GM21381 (cell line): ENCODE data around the gene MAPK10.

ENCODE experiments used
- ATAC-seq: cut with Tn5 transposase; IDR thresholded peaks from one replicate; pipeline ENCODE4 v1.9.1; 2021; ENCODE audit warnings: mild to moderate bottlenecking, moderate library complexity; ENCODE audit not compliant: unreplicated experiment

MAPK10 gene

DNA sequence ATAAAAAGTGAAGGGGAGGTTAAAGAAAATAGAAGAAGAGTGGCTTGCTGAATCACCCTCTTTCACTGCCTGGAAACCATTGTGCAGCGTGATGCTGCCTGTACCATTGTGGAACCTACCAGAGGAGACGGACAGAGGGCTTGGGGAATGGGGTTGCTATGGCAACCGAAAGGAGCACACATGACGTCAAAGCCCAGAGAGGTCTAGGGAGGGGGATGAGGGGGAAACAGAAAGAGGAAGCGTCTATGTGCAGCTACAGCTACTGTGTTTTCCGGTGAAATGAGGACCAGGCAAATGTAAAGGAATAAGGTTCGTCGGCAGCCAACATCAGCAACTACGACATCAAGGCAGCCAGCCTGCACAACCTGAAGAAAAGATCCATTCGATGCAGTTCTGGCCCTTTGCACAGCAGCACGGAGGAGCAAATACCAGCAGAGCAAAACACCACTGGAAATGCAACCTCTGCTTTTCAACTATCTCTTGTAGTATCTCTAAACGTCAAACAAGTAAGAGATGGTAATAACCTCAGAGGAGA, at the start of gene MAPK10:
Gene MAPK10, minus strand, starts transcription at position 110 of the 535 bp plus-strand sequence.
- ATAC-seq: peak; percentile 100

DNA sequence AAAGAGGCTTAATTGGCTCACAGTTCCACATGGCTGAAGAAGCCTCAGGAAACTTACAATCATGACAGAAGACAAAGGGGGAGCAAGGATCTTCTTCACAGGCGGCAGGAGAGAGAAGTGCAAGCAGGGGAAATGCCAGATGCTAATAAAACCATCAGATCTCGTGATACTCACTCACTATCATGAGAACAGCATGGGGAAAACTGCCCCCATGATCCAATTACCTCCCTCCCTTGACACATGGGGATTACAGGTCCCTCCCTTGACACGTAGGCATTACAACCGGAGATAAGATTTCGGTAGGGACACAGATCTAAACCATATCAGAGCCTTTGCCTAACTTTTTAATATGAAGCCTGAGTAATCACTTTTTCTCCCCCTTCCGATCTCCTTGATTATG, 43.7 kb upstream of the MAPK10 start:
- no peak for ATAC-seq

DNA sequence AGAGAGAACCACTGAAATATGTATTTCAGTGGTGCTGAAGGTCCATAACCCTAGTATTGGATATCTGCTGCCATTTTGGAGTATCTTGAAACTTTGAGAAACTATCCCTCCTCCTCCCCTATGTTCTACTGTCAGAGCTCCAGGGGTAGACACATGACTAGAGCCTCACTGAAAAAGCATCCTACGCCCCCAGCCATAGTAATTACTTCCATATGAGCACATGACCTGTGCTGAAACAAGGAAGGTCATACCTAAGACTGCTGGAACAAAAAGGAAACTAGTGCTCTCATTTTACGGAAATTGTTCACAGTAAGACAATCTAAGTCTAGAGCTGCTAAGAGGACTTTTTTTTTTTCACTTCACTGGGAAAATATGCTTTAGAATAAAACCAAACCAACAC, 42.0 kb upstream of the MAPK10 start:
- ATAC-seq: no peak

DNA sequence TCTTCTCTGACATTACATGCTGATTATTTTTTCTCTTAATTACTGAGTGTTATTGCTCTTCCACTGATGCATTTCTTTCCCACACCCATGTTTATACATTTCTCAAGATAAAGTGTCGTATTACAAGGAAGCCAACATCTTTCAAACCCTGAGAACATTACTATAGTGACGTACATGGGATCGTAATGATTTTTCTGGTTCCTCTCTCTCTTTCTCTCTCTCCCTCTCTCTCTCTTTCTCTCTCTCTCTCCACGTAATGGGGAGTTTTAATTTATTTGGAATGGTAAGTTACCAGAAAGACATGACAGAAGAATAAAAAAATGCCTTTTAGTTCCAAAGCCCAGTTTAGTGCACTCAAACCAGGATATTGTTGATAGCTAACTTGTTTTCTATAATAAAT, 40.4 kb upstream of the MAPK10 start:
- no peak for ATAC-seq

DNA sequence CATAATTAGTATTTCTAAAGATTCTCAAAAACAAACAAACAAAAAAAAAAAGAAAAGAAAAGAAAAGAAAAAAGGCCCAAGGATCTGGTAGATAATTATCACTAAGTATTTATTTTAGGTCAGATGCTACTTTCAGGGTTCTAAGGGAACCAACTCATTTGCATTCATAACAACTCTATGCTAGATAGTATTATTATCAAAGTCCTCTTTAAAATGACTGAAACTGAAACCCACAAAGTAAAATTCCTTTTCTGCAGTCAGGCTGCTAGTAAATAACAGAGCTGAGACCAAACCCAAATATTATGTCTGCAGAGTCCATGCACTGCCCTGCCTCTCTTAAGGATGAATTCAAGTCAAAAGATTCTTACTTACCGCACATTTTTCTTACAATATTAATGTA, 38.3 kb upstream of the MAPK10 start:
- no peak for ATAC-seq

DNA sequence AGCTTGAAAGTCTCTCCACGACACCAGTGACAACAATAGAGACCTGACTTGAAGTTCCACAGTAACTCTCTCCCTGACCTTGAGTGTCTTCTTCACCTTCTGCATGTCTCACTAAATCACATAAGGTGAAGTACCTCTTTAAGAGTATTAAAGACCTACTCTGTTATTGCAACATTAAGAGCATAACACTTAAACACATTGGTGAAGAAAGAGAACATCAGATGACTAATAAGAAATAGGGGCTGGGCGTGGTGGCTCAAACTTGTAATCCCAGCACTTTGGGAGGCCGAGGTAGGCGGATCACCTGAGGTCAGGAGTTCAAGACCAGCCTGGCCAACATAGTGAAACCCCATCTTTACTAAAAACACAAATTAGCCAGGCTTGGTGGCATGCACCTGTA, 33.9 kb upstream of the MAPK10 start:
- no peak for ATAC-seq

DNA sequence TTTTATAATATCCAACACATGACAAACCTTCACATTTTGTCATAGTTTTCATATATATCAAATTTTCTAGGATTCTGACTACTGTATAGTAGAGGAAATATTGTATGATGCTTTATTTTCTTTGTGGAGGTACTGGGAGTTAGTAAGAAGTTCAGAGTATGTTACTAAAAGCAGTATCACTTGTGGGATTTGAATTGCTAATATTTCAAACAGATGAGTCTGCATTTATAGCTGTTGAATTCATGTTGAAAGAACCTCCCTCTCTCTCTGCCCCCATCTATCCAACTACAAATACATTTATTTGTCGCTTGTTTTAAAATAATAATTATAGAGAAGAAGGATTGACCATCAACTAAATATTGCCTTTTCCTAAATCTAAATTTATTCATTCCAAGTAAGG, 29.8 kb upstream of the MAPK10 start:
- ATAC-seq: no peak

DNA sequence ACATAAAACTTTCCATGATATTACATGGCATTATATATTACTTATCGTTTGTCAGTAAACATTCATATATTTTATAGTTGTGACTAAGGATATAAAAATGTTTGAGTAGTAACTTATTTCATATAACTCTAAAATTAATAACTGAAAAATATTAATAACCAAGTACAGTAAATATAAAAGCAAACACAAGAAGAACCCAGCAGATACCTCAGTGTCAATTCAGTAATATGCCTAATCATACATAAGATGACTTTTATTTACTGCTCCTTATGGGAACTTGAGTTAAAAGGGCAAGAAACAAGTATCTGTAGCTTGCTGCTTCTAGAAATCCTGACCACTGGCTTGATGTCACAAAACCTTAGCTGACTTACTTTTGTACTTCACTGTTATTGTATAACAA, 28.4 kb upstream of the MAPK10 start:
- ATAC-seq: no peak

DNA sequence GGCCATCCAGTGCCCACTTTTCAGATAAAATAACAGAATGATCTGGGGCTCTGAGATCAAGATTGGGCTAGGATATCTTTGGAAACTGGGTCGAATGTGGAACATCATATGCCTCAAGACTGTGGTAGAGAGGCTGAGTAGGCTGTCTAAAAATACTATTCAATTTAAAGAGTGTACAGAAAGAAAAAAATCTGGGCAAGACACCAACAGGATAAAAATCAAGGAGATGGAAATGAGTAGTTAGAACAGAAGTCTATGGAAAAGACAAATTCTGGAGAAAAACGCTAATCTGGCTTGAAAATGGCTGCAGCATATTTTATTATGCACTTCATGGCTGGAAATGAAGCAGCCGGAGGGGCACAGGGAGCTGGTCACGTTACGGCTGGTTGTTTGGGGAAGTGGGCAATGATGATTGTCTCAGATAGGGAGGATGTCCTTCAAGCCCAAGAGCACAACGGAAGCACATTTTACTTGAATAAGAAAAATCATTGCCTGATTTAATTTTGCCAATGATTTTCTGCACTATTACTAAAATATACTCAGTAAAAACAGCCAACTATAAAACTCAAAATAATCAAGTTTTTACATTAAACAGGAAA, 27.1 kb upstream of the MAPK10 start:
- no peak for ATAC-seq

DNA sequence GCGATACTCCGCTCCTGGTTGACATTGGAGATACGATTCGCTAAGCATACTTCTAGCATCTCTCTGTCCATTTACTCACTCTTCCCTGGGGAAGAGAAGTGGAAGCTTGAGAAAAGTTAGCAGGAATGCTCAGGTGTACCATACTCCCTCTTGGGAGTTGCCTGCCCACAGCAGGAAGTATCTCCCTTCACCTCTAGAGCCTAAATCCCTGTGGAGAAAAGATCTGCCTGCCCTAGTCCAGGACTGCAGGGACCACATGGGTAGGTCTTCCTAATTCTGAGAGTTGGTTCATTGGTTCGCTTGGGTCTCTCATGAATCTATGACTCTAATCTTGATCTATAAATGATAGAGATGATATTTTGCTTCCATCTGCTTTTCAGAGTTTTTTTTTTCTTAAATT, 26.3 kb upstream of the MAPK10 start:
- ATAC-seq: no peak

DNA sequence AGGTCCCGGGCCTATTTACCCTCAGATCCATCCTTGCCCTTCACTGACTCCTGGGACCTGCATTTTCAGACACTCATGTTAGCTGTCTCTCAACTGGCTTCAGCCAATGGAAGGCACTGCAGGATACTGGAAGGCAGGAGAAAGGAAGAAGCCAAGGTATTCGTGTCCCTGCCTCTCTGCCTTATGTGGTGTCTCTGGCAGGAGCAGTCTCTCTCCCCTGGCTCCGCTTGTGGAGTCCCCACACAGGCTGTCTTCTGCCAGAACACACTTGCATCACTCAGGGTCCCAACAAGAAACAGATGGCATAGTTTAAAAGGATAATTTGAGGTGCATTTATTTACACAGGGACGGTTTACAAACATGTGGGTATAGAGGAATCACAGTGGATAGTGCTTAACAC, 21.6 kb upstream of the MAPK10 start:
- ATAC-seq: no peak

DNA sequence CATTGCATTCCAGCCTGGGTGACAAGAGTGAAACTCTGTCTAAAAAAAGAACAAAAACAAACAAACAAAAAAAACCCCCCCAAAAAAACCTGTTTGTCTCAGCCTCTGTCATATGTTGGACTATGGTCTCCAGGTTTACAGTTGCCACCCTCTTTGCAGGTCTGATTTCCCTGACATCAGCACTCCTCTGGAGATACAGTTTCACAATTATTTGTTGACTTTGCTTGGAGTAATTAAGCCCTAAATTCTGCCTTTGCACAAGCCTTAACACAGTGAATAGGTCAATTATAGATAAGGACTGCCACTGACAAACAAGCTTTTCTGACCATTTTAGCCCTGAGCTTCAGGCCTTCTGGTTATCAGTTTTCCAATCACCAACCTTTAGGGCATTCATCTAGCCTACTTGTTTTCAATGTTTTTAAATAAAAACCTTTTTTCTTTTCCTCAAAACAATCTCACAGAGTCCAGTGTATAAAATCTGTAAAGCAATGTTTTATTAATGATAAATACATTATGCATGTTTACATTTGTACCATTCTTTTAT, 20.4 kb upstream of the MAPK10 start:
- ATAC-seq: no peak

DNA sequence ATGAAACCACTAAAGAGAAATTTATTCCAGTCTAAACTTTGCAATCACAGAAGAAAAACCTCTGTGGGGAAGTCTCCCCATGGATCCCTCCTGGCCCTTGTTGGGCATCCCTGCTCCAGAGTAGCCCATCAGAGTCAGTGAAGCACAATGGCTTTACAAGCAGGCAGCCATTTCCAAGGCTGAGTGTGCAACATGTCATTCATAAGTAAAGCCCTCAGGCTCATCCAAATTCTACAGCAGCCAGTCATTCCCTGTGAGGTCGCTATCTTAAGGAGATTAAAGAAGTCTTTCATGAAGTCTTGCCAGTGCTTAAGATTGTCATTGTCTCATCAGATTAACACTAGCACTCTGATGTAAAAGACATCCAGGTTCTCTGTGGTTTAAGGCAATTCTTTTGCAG, 17.0 kb upstream of the MAPK10 start:
- no peak for ATAC-seq

DNA sequence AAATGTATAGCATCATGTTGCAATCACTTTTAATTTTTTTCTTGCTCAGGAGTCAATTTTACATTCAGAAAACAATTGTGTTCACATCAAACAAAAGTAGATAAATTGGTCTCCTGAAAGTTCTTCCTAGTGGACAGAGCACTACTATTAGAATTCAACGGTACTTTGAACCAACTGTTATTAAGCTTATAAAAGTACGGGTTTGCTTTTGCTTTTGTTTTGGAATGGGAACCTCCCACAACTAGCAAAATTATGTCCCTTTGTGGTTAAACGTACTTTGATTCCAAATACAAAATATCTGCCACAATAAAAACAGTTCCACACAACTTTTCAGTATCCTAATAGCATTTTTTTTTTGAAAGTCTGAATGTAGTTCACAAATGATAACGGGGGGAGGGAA, 8.6 kb upstream of the MAPK10 start:
- ATAC-seq: no peak

DNA sequence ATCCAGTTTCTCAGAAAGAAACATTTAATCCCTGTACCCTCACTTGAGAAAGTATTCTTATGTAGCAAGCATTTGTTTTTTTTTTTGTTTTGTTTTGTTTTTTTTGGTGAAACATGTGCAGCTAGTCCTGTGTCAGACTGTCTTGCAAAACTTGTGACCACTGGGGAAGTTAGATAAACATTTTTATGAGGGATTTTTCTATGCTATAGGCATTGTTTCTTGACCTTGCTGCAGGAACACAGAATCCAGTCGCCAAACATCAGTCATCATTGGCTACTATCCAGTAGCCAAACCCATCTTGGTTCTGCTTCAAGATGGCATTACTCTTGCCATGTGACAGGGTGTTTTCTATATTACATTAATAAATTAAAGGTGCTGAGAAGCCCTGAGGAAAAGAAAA, 7.7 kb upstream of the MAPK10 start:
- ATAC-seq: no peak

DNA sequence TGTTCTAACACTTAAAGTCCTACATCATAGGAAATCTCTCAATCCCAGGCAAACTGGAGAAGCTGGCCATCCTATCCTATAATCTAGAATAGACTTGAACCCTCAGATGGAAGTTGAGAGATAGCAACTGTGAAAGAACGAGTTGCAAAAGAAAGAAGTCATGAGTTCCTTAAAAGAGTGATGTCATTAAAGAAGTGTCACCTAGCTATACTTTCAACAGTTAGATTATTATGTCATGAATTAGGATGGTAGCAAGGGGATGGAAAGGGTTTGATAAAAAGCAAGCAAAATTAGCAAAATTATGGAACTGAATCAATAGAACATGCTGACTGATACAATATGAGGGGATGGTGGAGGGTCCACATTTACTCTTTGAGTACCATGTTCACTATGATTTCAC, 7.1 kb upstream of the MAPK10 start:
- no peak for ATAC-seq

DNA sequence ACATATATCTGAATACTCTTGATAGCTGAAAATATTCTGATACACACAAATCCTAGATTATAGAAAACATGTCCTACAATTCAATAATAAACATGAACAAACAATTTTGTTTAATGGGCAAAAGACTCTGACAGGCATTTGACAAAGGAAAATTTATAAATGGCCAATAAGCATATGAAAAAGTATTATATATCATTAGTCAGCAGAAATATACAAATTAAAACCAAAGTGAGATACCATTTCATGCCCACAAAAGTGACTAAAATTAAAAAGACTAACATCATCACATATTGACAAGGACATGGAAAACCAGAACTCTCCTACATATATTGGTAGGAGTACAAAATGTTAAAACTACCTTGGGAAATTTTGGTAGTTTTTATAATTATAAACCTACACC, 2.7 kb upstream of the MAPK10 start:
- no peak for ATAC-seq

DNA sequence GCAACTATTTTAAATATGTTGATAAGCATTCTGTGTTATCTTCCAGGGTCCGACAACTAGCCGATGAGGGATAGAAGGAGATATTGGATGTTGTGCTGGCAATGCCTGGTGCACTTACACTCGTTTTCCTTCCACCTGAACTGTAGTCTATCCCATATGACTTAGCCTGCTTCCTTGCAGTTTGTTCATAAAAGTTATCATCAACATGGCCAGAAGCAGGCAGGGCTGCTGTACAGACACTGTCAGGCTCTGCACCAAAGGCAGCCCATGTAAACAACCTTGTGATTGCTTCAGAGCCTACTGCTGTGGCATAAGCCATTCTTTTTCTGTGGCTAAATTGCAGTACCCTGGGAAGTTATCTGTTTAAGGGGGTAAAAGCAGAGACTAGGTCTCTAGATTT, 1.6 kb downstream of the MAPK10 start:
- no peak for ATAC-seq

DNA sequence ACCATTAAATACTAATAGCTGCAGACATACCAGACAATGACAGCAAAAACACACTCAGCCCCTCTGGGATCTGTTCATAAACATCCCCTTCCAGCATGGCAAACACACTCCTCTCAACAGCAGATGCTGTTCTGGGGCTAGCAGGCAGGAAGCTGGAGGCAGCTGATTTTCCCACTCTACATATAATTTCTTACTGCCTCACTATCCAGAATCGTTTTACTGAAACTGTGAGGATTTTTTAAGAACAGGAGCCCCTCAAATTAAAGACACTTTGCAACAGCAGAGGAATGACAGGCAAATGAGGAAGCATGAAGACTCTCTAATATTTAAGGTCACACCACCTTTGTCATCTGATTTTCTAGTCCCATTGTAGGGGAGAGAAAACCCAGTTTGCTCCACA, 2.2 kb downstream of the MAPK10 start:
- no peak for ATAC-seq

DNA sequence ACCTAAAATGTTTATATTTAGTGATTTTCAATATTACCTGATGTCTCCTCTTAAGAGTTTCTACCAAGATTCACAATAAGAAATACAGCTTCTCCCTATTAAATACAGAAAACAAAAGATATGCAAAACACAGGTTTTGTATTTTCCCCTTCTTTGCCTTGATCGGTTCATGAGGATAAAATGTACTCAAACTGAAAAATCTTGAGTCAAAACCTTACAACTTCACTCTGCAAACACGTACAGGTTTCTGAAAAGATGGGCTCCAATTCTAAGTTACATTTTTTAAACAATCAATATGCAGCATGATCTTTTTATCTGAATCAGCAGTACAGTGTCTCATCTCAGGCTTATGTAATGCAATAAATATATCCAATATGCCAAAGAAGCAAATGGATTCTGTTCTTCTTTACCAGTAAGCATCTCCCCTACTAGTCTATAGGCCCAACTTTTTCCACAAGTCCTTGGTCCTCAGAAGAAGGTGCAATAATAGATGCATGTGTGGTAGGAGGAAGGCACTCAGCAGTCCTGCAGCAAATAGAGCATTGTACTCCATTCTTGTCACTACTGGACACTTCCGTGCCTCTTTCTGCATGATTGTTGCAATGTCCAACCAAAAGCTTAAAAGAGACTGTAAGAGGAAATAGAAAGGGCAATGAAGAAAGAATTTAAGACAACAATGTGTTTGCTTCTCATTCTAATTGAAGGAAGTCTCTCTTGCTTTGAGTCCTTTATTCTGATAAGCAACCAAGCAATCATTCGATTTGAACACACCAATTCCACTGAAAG, 3.2 kb downstream of the MAPK10 start:
- ATAC-seq: no peak

DNA sequence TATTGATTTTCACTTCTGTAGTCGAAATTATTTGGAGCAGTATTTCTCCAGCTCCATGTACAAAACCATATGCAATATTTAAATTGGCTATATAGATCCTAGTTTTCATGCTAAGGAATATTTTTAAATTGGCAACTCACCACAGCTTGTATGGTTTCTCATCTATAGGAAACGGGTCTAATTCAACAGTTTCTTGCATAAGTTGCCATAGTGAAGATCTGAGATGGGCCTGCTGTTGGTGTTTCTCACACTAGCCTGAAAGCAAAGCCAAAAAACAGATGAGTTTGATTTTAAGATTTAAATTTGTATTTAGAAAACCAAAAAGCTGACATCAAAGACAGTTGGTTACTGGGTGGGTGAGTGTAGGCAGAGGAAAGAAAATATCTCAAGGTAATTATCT, 5.5 kb downstream of the MAPK10 start:
- no peak for ATAC-seq

DNA sequence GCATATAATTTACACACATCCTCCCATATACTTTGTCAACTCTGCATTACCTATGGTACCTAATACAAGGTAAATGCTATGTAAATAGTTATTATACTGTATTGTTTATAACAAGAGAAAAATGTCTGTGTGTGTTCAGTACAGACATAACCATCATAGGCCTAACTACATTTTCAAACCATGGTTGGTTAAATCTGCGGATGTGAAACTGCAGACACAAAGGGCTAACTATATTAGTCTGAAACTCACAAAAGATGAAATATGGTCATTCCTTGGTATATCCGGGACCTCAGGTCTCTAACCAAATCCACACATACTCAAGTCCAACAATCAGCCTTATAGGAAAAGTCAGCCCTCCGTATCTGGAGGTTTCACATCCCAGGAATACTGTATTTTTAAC, 13.5 kb downstream of the MAPK10 start:
- ATAC-seq: no peak
